DOHH2 (cell line): ENCODE data around the gene NT5C3A.

Source experiments
- H3F3A ChIP-seq: fragments of 200-600 bp; sonication (generic), shearing (Covaris generic); 2 replicates; pipeline ENCODE4 v1.6.0; 2016; ENCODE audit warnings: antibody characterized with exemption, mild to moderate bottlenecking; ENCODE audit not compliant: control insufficient read depth, insufficient read depth
- H3K27ac ChIP-seq: fragments of 200-600 bp; sonication (generic); 2 replicates; pipeline ENCODE4 v1.5.1; 2014; ENCODE audit warnings: low read depth, mild to moderate bottlenecking, low read length, moderate library complexity
- H3K27me3 ChIP-seq: fragments of 200-600 bp; sonication (generic); 2 replicates; pipeline ENCODE4 v1.6.1; 2014; ENCODE audit warnings: mild to moderate bottlenecking, low read length, mixed read lengths; ENCODE audit not compliant: control insufficient read depth
- H3K36me3 ChIP-seq: fragments of 200-600 bp; sonication (generic); 2 replicates; pipeline ENCODE4 v1.6.1; 2014; ENCODE audit warnings: mild to moderate bottlenecking, low read length, moderate library complexity, mixed read lengths; ENCODE audit not compliant: control insufficient read depth
- H3K4me1 ChIP-seq: fragments of 200-600 bp; sonication (generic); 2 replicates; pipeline ENCODE4 v1.6.1; 2014; ENCODE audit warnings: mild to moderate bottlenecking, low read length, mixed read lengths; ENCODE audit not compliant: control insufficient read depth
- H3K4me2 ChIP-seq: fragments of 200-600 bp; sonication (generic); 2 replicates; pipeline ENCODE4 v1.6.0; 2014; ENCODE audit warnings: mild to moderate bottlenecking, low read length, moderate library complexity
- H3K4me3 ChIP-seq: fragments of 200-600 bp; sonication (generic); 2 replicates; pipeline ENCODE4 v1.5.1; 2014; ENCODE audit warnings: mild to moderate bottlenecking, low read length, mixed read lengths
- H3K79me2 ChIP-seq: fragments of 200-600 bp; sonication (generic); 2 replicates; pipeline ENCODE4 v1.6.1; 2014; ENCODE audit warnings: mild to moderate bottlenecking, low read length, mixed read lengths; ENCODE audit not compliant: control insufficient read depth
- H3K9me2 ChIP-seq: fragments of 200-600 bp; sonication (generic); replicated peaks from 2 replicates; pipeline ENCODE4 v1.6.1; 2014; ENCODE audit warnings: mild to moderate bottlenecking, low read length, mixed read lengths; ENCODE audit not compliant: control insufficient read depth
- H3K9me3 ChIP-seq: fragments of 200-600 bp; sonication (generic); 2 replicates; pipeline ENCODE4 v1.6.1; 2014; ENCODE audit warnings: antibody characterized with exemption, low read length, mixed read lengths; ENCODE audit not compliant: control insufficient read depth, insufficient read depth
- H4K20me1 ChIP-seq: fragments of 200-600 bp; sonication (generic); 2 replicates; pipeline ENCODE4 v1.6.0; 2014; ENCODE audit warnings: low read depth, mild to moderate bottlenecking, antibody characterized with exemption, low read length, moderate library complexity; ENCODE audit not compliant: control insufficient read depth, insufficient read depth
- CTCF ChIP-seq: fragments of 200-600 bp; sonication (generic); IDR thresholded peaks from one replicate; pipeline ENCODE4 v1.5.1; 2014; ENCODE audit warnings: antibody characterized with exemption, mild to moderate bottlenecking, low read depth, low read length; ENCODE audit not compliant: poor library complexity, severe bottlenecking
- EZH2phosphoT487 ChIP-seq: fragments of 200-600 bp; sonication (generic); IDR thresholded peaks from 2 replicates; pipeline ENCODE4 v1.6.1; 2017; ENCODE audit warnings: borderline replicate concordance, mild to moderate bottlenecking, antibody characterized with exemption, low read length, moderate library complexity, mixed read lengths

NT5C3A gene

GRCh38 chr7:33038639-33039038 lies 23.9 kb downstream of the NT5C3A start:
- Histone ChIP-seq H3K4me1 (peaks cover 57% of the 10 kb centered on the region), H4K20me1 (peaks cover 26% of the 10 kb centered on the region), H3K9me3 (no peaks in the 10 kb centered on the region), H3K4me3 (peak overlapping the region; percentile 70), H3K27me3 (no peaks in the 10 kb centered on the region), H3K9me2 (no peaks in the 10 kb centered on the region), H3K79me2 (peaks cover 96% of the 10 kb centered on the region), H3K27ac (no peak overlapping the region), H3F3A (peaks cover 27% of the 10 kb centered on the region), H3K4me2 (peak overlapping the region; percentile 81), H3K36me3 (peaks cover 19% of the 10 kb centered on the region)
- TF ChIP-seq EZH2phosphoT487 (no peak), CTCF (no peak)

- peaks cover 89% of the 10 kb centered on the region for H3K79me2 ChIP-seq
- no peak overlapping the region for H3K27ac ChIP-seq
- H3K4me1 ChIP-seq: peaks cover 29% of the 10 kb centered on the region
- H4K20me1 ChIP-seq: peaks cover 16% of the 10 kb centered on the region
- no peak overlapping the region for H3K4me2 ChIP-seq
- H3K27me3 ChIP-seq: no peaks in the 10 kb centered on the region
- H3K36me3 ChIP-seq: peaks cover 19% of the 10 kb centered on the region
- TF ChIP-seq EZH2phosphoT487 (no peak), CTCF (no peak)
- no peaks in the 10 kb centered on the region for H3K9me3 ChIP-seq
- H3K4me3 ChIP-seq: no peak overlapping the region
- H3F3A ChIP-seq: peaks cover 6% of the 10 kb centered on the region
- H3K9me2 ChIP-seq: no peaks in the 10 kb centered on the region
These were observed 26.8 kb downstream of the NT5C3A start for GRCh38 chr7:33035776-33036175.

- no peaks in the 10 kb centered on the region for H3K27me3 ChIP-seq
- H3K4me1 ChIP-seq: no peaks in the 10 kb centered on the region
- H3F3A ChIP-seq: peaks cover 4% of the 10 kb centered on the region; the same call in 1 of the 2 replicates
- H3K4me3 ChIP-seq: no peak overlapping the region
- H4K20me1 ChIP-seq: no peaks in the 10 kb centered on the region
- no peaks in the 10 kb centered on the region for H3K9me3 ChIP-seq
- peaks cover 81% of the 10 kb centered on the region for H3K36me3 ChIP-seq
- no peak for TF ChIP-seq EZH2phosphoT487
- TF ChIP-seq CTCF: no peak
- H3K4me2 ChIP-seq: no peak overlapping the region
- no peak overlapping the region for H3K27ac ChIP-seq
- H3K79me2 ChIP-seq: peaks cover 12% of the 10 kb centered on the region
- no peaks in the 10 kb centered on the region for H3K9me2 ChIP-seq
These were observed 38.3 kb downstream of the NT5C3A start for GRCh38 chr7:33024189-33024757.
